Endodermal cell (in vitro differentiated cells): Measurements from ENCODE around the gene ZNF225. TPM values are rescaled to one million over a fixed set of nuclear protein-coding genes. Genes with fewer than 3 reads are reported as not detected.

Source experiments
- DNase-seq: peaks from one replicate; pipeline ENCODE4 v3.0.0-alpha.2; 2017
- H3K27ac ChIP-seq: 2 replicates; pipeline ENCODE4 v1.5.1; 2013; ENCODE audit warnings: mild to moderate bottlenecking, low read depth, low read length, moderate library complexity
- H3K27me3 ChIP-seq: 2 replicates; pipeline ENCODE4 v1.6.1; 2013; ENCODE audit warnings: mild to moderate bottlenecking, low read length, moderate library complexity; ENCODE audit not compliant: insufficient read depth, control insufficient read depth, poor library complexity, severe bottlenecking
- H3K36me3 ChIP-seq: 2 replicates; pipeline ENCODE4 v1.7.0; 2013; ENCODE audit warnings: mild to moderate bottlenecking, low read length, moderate library complexity; ENCODE audit not compliant: control insufficient read depth, insufficient read depth
- H3K4me1 ChIP-seq: one replicate; pipeline ENCODE4 v1.7.0; 2013; ENCODE audit warnings: low read length; ENCODE audit not compliant: control insufficient read depth, insufficient read depth
- H3K4me3 ChIP-seq: 2 replicates; pipeline ENCODE4 v1.5.1; 2013; ENCODE audit warnings: mild to moderate bottlenecking, low read length, moderate library complexity
- H3K9ac ChIP-seq: 2 replicates; pipeline ENCODE4 v1.6.1; 2013; ENCODE audit warnings: mild to moderate bottlenecking, low read length, moderate library complexity; ENCODE audit not compliant: poor library complexity, severe bottlenecking; ENCODE audit errors: extremely low read depth
- H3K9me3 ChIP-seq: 2 replicates; pipeline ENCODE4 v1.6.1; 2013; ENCODE audit warnings: mild to moderate bottlenecking, low read length, moderate library complexity; ENCODE audit not compliant: control insufficient read depth
- H3K27ac Mint-ChIP-seq: 2 replicates; pipeline ENCODE4 v1.8.0; 2020; ENCODE audit warnings: mixed read lengths
- H3K27me3 Mint-ChIP-seq: 2 replicates; pipeline ENCODE4 v1.8.0; 2021; ENCODE audit warnings: mild to moderate bottlenecking, mixed read lengths; ENCODE audit not compliant: insufficient read depth
- H3K36me3 Mint-ChIP-seq: 2 replicates; pipeline ENCODE4 v1.8.0; 2020; ENCODE audit warnings: low read depth, mixed read lengths
- H3K4me1 Mint-ChIP-seq: 2 replicates; pipeline ENCODE4 v1.8.0; 2020; ENCODE audit warnings: mixed read lengths
- H3K4me3 Mint-ChIP-seq: 2 replicates; pipeline ENCODE4 v1.8.0; 2020; ENCODE audit warnings: mild to moderate bottlenecking, moderate library complexity, mixed read lengths
- H3K9me3 Mint-ChIP-seq: 2 replicates; pipeline ENCODE4 v1.8.0; 2020; ENCODE audit warnings: mild to moderate bottlenecking, mixed read lengths
- WGBS, 2 experiments: methylation state at CpG; one replicate each; pipeline versions ENCODE4 v1.1.5 to v1.1.7; 2013; ENCODE audit warnings: missing lambda C conversion rate in 2 of 2, mixed read lengths in 1 of 2; ENCODE audit not compliant: insufficient coverage in 1 of 2, insufficient read length in 1 of 2; 5-methylcytosine and 5-hydroxymethylcytosine counted together
- total RNA-seq, 2 donors: library from RNA; stranded (reverse); fragmentation: NEBNext Ultra II Directional in 1 of 2; extraction: Animal tissue kit (Norgen Biotek cat#: 25700) in 1 of 2; gene quantifications; 2 replicates in 1 of 2; 3 replicates in 1 of 2; pipeline ENCODE4 v1.2.1, GENCODE V29; 2021
- TF ChIP-seq, protein P1 (sequence below): fragments of 200-600 bp; sonication (generic); conservative IDR thresholded peaks from 2 replicates; pipeline ENCODE4 v1.5.0; 2021; ENCODE audit warnings: antibody characterized with exemption, mild to moderate bottlenecking

The ZNF225 gene
- total RNA-seq, 2 donors from 2014 or later = 6.4 to 7.4 TPM

DNA sequence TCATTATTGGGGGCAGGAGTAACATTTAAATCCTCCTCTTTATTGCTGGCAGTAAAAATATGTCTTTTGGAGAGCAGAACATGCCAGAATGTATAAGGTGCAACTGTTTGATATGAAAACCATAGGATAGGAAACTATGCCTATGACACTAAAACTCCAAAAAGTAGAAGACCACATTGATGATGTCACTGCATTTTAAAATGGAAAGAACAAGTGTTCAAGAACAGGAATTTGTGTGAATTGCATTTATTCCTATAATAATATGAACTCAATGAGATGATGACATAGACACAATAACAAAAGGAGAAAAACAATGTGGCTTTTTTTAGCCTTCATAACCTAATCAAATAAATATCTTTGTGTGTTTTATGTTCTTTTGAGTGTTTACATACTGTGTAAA lies 3.7 kb upstream of the ZNF225 start:
- peaks cover 62% of the 10 kb centered on the region for H3K36me3 Mint-ChIP-seq
- H3K4me3 ChIP-seq = no peak overlapping the region
- H3K4me3 Mint-ChIP-seq = no peak overlapping the region

DNA sequence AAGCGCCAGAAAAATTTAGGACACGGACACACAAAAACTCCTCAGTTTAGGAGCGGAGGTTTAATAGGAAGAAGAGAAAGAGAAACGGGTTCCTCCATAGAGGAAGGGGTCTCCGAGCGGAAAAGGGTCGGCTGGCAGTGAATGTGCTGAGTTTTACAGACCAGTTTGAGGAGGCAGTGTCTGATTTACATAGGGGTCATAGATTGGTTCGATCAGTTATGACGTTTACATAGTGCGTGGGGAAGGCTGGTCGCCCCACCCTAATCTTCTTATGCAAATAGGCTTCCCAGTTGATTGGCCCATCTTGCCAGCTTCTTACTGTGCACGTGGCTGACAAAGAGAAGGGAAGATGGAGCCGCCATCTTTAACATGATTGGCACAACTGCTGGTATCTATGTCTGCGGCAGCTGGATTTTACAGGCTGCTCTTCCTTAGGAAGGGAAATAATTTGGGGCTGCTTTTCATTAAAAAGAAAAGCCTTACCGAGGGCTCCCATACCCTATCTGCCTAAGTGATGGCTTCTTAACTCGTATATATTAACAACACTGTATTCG lies 1.2 kb upstream of the ZNF225 start:
- Mint-ChIP-seq H3K4me1 (peaks cover 3% of the 10 kb centered on the region), H3K27ac (peak overlapping the region; percentile 94), H3K4me3 (peak overlapping the region; percentile 97), H3K36me3 (peaks cover 53% of the 10 kb centered on the region), H3K27me3 (peaks cover 2% of the 10 kb centered on the region), H3K9me3 (peaks cover 48% of the 10 kb centered on the region)
- TF ChIP-seq, protein P1, sequence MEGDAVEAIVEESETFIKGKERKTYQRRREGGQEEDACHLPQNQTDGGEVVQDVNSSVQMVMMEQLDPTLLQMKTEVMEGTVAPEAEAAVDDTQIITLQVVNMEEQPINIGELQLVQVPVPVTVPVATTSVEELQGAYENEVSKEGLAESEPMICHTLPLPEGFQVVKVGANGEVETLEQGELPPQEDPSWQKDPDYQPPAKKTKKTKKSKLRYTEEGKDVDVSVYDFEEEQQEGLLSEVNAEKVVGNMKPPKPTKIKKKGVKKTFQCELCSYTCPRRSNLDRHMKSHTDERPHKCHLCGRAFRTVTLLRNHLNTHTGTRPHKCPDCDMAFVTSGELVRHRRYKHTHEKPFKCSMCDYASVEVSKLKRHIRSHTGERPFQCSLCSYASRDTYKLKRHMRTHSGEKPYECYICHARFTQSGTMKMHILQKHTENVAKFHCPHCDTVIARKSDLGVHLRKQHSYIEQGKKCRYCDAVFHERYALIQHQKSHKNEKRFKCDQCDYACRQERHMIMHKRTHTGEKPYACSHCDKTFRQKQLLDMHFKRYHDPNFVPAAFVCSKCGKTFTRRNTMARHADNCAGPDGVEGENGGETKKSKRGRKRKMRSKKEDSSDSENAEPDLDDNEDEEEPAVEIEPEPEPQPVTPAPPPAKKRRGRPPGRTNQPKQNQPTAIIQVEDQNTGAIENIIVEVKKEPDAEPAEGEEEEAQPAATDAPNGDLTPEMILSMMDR = no peak
- Histone ChIP-seq H3K9ac (peak overlapping the region; percentile 85), H3K27me3 (no peaks in the 10 kb centered on the region), H3K4me3 (peak overlapping the region; percentile 99), H3K9me3 (peaks cover 25% of the 10 kb centered on the region), H3K4me1 (no peaks in the 10 kb centered on the region), H3K27ac (no peak overlapping the region), H3K36me3 (peaks cover 31% of the 10 kb centered on the region)
- WGBS, 2 experiments = 26 to 64% methylated on average over 7 to 17 of the region's 17 CpGs
- peak; percentile 92 for DNase-seq

More for the DNA sequence above, 3.7 kb upstream of the ZNF225 start:
- no peaks in the 10 kb centered on the region for H3K4me1 ChIP-seq
- no peak overlapping the region for H3K9ac ChIP-seq
- no peaks in the 10 kb centered on the region for H3K27me3 ChIP-seq
- H3K36me3 ChIP-seq = peaks cover 47% of the 10 kb centered on the region
- no peak for DNase-seq
- peaks cover 3% of the 10 kb centered on the region for H3K4me1 Mint-ChIP-seq
- peaks cover 2% of the 10 kb centered on the region for H3K27me3 Mint-ChIP-seq
- no peak overlapping the region for H3K27ac ChIP-seq
- peaks cover 40% of the 10 kb centered on the region for H3K9me3 ChIP-seq
- TF ChIP-seq, protein P1 = no peak
- no peak overlapping the region for H3K27ac Mint-ChIP-seq
- H3K9me3 Mint-ChIP-seq = peaks cover 68% of the 10 kb centered on the region

DNA sequence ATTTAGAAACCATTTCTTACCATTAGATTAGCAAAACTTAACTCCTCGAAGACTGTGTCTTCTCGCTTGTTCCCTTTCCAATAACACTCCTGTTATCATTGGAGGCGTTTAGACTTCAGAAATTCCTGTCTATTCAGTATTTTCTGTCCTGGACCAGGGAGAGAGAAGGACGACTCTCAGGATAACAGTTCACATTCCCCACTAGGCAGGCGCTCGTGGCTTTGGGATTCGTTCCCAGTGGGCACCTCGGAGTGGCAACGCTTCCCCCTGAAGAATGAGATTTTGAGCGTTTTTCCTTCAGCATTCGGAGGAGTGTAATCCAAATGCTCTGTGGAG lies 429 bp upstream of the ZNF225 start:
- Mint-ChIP-seq H3K36me3 (peaks cover 52% of the 10 kb centered on the region), H3K4me3 (peak overlapping the region; percentile 97), H3K27me3 (no peaks in the 10 kb centered on the region), H3K4me1 (peaks cover 3% of the 10 kb centered on the region), H3K9me3 (peaks cover 40% of the 10 kb centered on the region), H3K27ac (peak overlapping the region; percentile 94)
- H3K4me1 ChIP-seq = no peaks in the 10 kb centered on the region
- WGBS, 2 experiments = 0% methylated on average over 4 to 11 of the region's 11 CpGs
- H3K36me3 ChIP-seq = peaks cover 23% of the 10 kb centered on the region
- H3K9me3 ChIP-seq = peaks cover 17% of the 10 kb centered on the region
- H3K9ac ChIP-seq = peak overlapping the region; percentile 85
- TF ChIP-seq, protein P1 = peak; percentile 18
- H3K27me3 ChIP-seq = no peaks in the 10 kb centered on the region
- peak overlapping the region; percentile 48 for H3K27ac ChIP-seq
- peak overlapping the region; percentile 99 for H3K4me3 ChIP-seq
- DNase-seq = no peak
